Measurements from ENCODE around the gene TRAPPC1. TPM values are rescaled to one million over a fixed set of nuclear protein-coding genes. Genes with fewer than 3 reads are reported as not detected.

The TRAPPC1 gene
- total RNA-seq, 1 experiment from 2014 or later: 99.7 TPM

- TF ChIP-seq IRF1 (CRISPR knock-in tag; IDR thresholded peaks at IDR 0.05): no peak
- no peak for TF ChIP-seq ATF6 (CRISPR knock-in tag; IDR thresholded peaks at IDR 0.05)
- no peak for TF ChIP-seq MAX (CRISPR knock-in tag; IDR thresholded peaks at IDR 0.05)
- no peak for TF ChIP-seq PRDM15 (CRISPR knock-in tag; IDR thresholded peaks at IDR 0.05)
- TF ChIP-seq ZBTB21 (CRISPR knock-in tag; IDR thresholded peaks at IDR 0.05; ENCODE audit: borderline replicate concordance): no peak
- TF ChIP-seq NFE2L1 (CRISPR knock-in tag; IDR thresholded peaks at IDR 0.05): no peak
- TF ChIP-seq NFYB (CRISPR knock-in tag; conservative IDR thresholded peaks at IDR 0.05; ENCODE audit: low read depth): no peak
- TF ChIP-seq NR3C1 (CRISPR knock-in tag; conservative IDR thresholded peaks at IDR 0.05; ENCODE audit: low read depth): no peak
- TF ChIP-seq ERG (CRISPR knock-in tag; IDR thresholded peaks at IDR 0.05): no peak
Measured at GRCh38 chr17:7881276-7882054, 50.3 kb downstream of the TRAPPC1 start (continued).

Other genes starting within 250 kb of the TRAPPC1 start
- gene TP53, start 244.5 kb downstream of the TRAPPC1 start, total RNA-seq (2021): 173 to 179 TPM (median 176 TPM) in 3 replicates
- 35.5 to 37.3 TPM (median 37.2 TPM) in 3 replicates for gene WRAP53, start 243.5 kb downstream of the TRAPPC1 start, total RNA-seq (2021)
- gene EFNB3, start 226.7 kb downstream of the TRAPPC1 start, total RNA-seq (2021): 14.3 to 14.7 TPM (median 14.5 TPM) in 3 replicates
- gene DNAH2, start 214.2 kb downstream of the TRAPPC1 start, total RNA-seq (2021): 0.17 to 0.34 TPM (median 0.27 TPM) in 3 replicates
- gene KDM6B, start 97.7 kb downstream of the TRAPPC1 start, total RNA-seq (2021): 13.2 to 16.1 TPM (median 15.8 TPM) in 3 replicates
- 2.9 to 3.9 TPM (median 3.6 TPM) in 3 replicates for gene TMEM88, start 76.9 kb downstream of the TRAPPC1 start, total RNA-seq (2021)
- 41.8 to 46.3 TPM (median 43.4 TPM) in 3 replicates for gene NAA38, start 74.4 kb downstream of the TRAPPC1 start, total RNA-seq (2021)
- 14.0 to 15.2 TPM (median 14.3 TPM) in 3 replicates for gene CYB5D1, start 73.9 kb downstream of the TRAPPC1 start, total RNA-seq (2021)
- gene CHD3, start 43.2 kb downstream of the TRAPPC1 start, total RNA-seq (2021): 38.9 to 42.0 TPM (median 39.5 TPM) in 3 replicates
- gene RNF227, start 15.7 kb downstream of the TRAPPC1 start, total RNA-seq (2021): 0.83 to 1.8 TPM (median 0.94 TPM) in 3 replicates
- gene KCNAB3, start 2.1 kb downstream of the TRAPPC1 start, total RNA-seq (2021): 3.2 to 6.7 TPM (median 6.5 TPM) in 3 replicates
- 37.0 to 39.7 TPM (median 38.5 TPM) in 3 replicates for gene CNTROB, start 260 bp upstream of the TRAPPC1 start, total RNA-seq (2021)
- 0.87 to 1.9 TPM (median 1.1 TPM) in 3 replicates for gene GUCY2D, start 70.7 kb upstream of the TRAPPC1 start, total RNA-seq (2021)
- 0.22 to 0.87 TPM (median 0.73 TPM) in 3 replicates for gene ALOX15B, start 107.1 kb upstream of the TRAPPC1 start, total RNA-seq (2021)
- gene ALOX12B, start 155.8 kb upstream of the TRAPPC1 start, total RNA-seq (2021): 0.72 to 1.8 TPM (median 0.82 TPM) in 3 replicates
- 0.48 to 0.81 TPM (median 0.62 TPM) in 3 replicates for gene ALOXE3, start 186.6 kb upstream of the TRAPPC1 start, total RNA-seq (2021)
- 3.1 to 3.9 TPM (median 3.7 TPM) in 3 replicates for gene HES7, start 192.2 kb upstream of the TRAPPC1 start, total RNA-seq (2021)
- 30.6 to 46.9 TPM (median 34.0 TPM) in 3 replicates for gene PER1, start 220.5 kb upstream of the TRAPPC1 start, total RNA-seq (2021)
- 24.1 to 27.4 TPM (median 24.3 TPM) in 3 replicates for gene VAMP2, start 231.0 kb upstream of the TRAPPC1 start, total RNA-seq (2021)
- 11.3 to 17.2 TPM (median 11.9 TPM) in 3 replicates for gene TMEM107, start 244.4 kb upstream of the TRAPPC1 start, total RNA-seq (2021)